GM18909 (cell line): ENCODE results near the gene RHEX.

ENCODE experiments used
- ATAC-seq: cut with Tn5 transposase; IDR thresholded peaks from one replicate; pipeline ENCODE4 v1.9.1; 2021; ENCODE audit warnings: mild to moderate bottlenecking; ENCODE audit not compliant: unreplicated experiment, poor library complexity

RHEX gene

GRCh38 chr1:206145771-206146290, 92.9 kb downstream of the RHEX start:
- no peak for ATAC-seq
